Karpas-422 (cell line): Measurements from ENCODE around the gene AIDA. TPM values are rescaled to one million over a fixed set of nuclear protein-coding genes. Genes with fewer than 3 reads are reported as not detected.
"Not testable (repeated sequence)": the region's sequence is repeated elsewhere in the genome, so short reads cannot be mapped to it uniquely, and the experiment has no call there.

Source experiments
- DNase-seq: peaks from one replicate; pipeline ENCODE4 v3.0.0-alpha.2; 2015
- H2AFZ ChIP-seq: fragments of 200-600 bp; sonication (generic); 2 replicates; pipeline ENCODE4 v1.6.1; 2014; ENCODE audit warnings: antibody characterized with exemption, low read length, mixed read lengths
- H3K27ac ChIP-seq: fragments of 200-600 bp; sonication (generic); 2 replicates; pipeline ENCODE4 v1.5.1; 2014; ENCODE audit warnings: mild to moderate bottlenecking, low read length, moderate library complexity
- H3K27me3 ChIP-seq: fragments of 200-600 bp; sonication (generic); 2 replicates; pipeline ENCODE4 v1.6.1; 2014; ENCODE audit warnings: low read length, mixed read lengths
- H3K36me3 ChIP-seq: fragments of 200-600 bp; sonication (generic); 2 replicates; pipeline ENCODE4 v1.6.1; 2014; ENCODE audit warnings: low read length, mixed read lengths; ENCODE audit not compliant: insufficient read depth
- H3K4me1 ChIP-seq: fragments of 200-600 bp; sonication (generic); 2 replicates; pipeline ENCODE4 v1.6.1; 2014; ENCODE audit warnings: mild to moderate bottlenecking, low read length, mixed read lengths
- H3K4me2 ChIP-seq: fragments of 200-600 bp; sonication (generic); 2 replicates; pipeline ENCODE4 v1.6.1; 2014; ENCODE audit warnings: low read length, low read depth, mild to moderate bottlenecking; ENCODE audit not compliant: poor library complexity, severe bottlenecking
- H3K4me3 ChIP-seq: fragments of 200-600 bp; sonication (generic); 2 replicates; pipeline ENCODE4 v1.5.1; 2014; ENCODE audit warnings: mild to moderate bottlenecking, antibody characterized with exemption, low read length, mixed read lengths
- H3K79me2 ChIP-seq: fragments of 200-600 bp; sonication (generic); 2 replicates; pipeline ENCODE4 v1.6.1; 2014; ENCODE audit warnings: mild to moderate bottlenecking, low read length, mixed read lengths
- H3K9ac ChIP-seq: fragments of 200-600 bp; sonication (generic); 2 replicates; pipeline ENCODE4 v1.6.0; 2014; ENCODE audit warnings: low read length
- H3K9me2 ChIP-seq: fragments of 200-600 bp; sonication (generic), shearing (Covaris generic); replicated peaks from 2 replicates; pipeline ENCODE4 v1.6.0; 2014; ENCODE audit warnings: mild to moderate bottlenecking, low read length, moderate library complexity; ENCODE audit not compliant: insufficient read depth
- H3K9me3 ChIP-seq: fragments of 300-700, 200-600 bp; sonication (generic); 2 replicates; pipeline ENCODE4 v1.6.1; 2014; ENCODE audit warnings: low read length, mixed read lengths
- H4K20me1 ChIP-seq: fragments of 200-600 bp; sonication (generic); 2 replicates; pipeline ENCODE4 v1.6.1; 2014; ENCODE audit warnings: mild to moderate bottlenecking, antibody characterized with exemption, low read length, low read depth; ENCODE audit not compliant: insufficient read depth
- total RNA-seq: library from RNA; depleted of rRNA; stranded (reverse); fragments of >200 nt; shearing (Covaris generic); gene quantifications from 2 replicates; pipeline ENCODE4 v1.2.3, GENCODE V29; 2014; ENCODE audit warnings: low replicate concordance

Gene AIDA
- total RNA-seq, 1 experiment from 2014 or later = 26.4 TPM

- H3K9me3 ChIP-seq = no peaks in the 10 kb centered on the region
- no peaks in the 10 kb centered on the region for H3K9me2 ChIP-seq
- H3K27ac ChIP-seq = no peak overlapping the region
- H3K27me3 ChIP-seq = no peaks in the 10 kb centered on the region
- H4K20me1 ChIP-seq = no peaks in the 10 kb centered on the region
- H3K79me2 ChIP-seq = no peaks in the 10 kb centered on the region
- no peak overlapping the region for H3K9ac ChIP-seq
- no peak overlapping the region for H3K4me2 ChIP-seq
- H3K4me3 ChIP-seq = no peak overlapping the region
- no peaks in the 10 kb centered on the region for H3K4me1 ChIP-seq
- DNase-seq = no peak
- no peak overlapping the region for H2AFZ ChIP-seq
- H3K36me3 ChIP-seq = peaks cover 48% of the 10 kb centered on the region
These were observed 42.2 kb downstream of the AIDA start for GRCh38 chr1:222670110-222670509.

- not testable (repeated sequence) for H3K27ac ChIP-seq, H3K4me2 ChIP-seq, H3K9ac ChIP-seq, H3K4me3 ChIP-seq, H3K27me3 ChIP-seq, H3K79me2 ChIP-seq, H3K9me2 ChIP-seq, H3K4me1 ChIP-seq, DNase-seq, H3K9me3 ChIP-seq, H2AFZ ChIP-seq, H4K20me1 ChIP-seq
- peaks cover 47% of the 10 kb centered on the region for H3K36me3 ChIP-seq
These were observed 43.2 kb downstream of the AIDA start for GRCh38 chr1:222669107-222669506.

DNA sequence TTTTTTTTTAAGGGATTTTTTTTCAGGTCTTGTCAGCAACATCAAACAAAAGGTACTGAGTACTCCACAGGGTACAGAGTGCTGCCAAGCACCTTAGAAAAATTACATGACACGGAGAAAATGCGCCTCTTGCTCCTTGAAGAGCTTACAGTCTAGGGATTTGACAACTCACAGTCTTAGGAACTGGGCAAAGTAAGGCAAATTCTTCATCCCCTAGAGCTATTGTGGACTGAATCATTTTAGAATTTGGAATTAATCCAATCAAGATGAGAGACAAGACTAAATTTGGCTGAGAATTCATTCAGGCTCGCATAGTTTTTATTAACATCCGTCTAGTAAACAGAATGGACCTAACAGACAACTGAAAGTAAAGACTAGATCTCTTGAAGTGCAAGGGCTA, 44.1 kb downstream of the AIDA start:
- H2AFZ ChIP-seq, H3K79me2 ChIP-seq, H3K9me3 ChIP-seq, H3K9ac ChIP-seq, H3K27me3 ChIP-seq, H3K4me1 ChIP-seq, H3K9me2 ChIP-seq, H3K4me2 ChIP-seq, H3K4me3 ChIP-seq, H3K27ac ChIP-seq, H4K20me1 ChIP-seq, DNase-seq: not testable (repeated sequence)
- H3K36me3 ChIP-seq = peaks cover 55% of the 10 kb centered on the region

DNA sequence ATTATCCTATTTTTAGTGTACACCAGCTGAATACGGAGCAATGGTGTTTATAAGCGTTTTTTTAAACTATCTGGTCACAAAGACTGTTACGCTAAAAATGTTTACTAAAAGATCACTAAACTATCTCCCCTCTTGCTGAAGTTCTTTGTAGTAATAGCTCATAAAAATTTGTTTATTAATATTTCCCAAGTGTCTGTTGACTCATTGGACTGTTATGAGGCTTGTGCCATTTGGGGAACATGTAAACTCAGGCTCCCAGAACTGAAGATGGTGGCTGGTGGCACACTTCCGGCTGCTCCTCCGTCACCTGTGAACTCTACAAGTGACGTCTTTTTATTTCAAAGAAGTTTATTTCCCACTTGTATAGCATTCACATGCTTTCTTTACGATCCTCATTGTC, 46.3 kb downstream of the AIDA start:
- DNase-seq = no peak
- Histone ChIP-seq H3K27ac (no peak overlapping the region), H3K27me3 (no peaks in the 10 kb centered on the region), H3K4me3 (no peak overlapping the region), H2AFZ (no peak overlapping the region), H3K9me3 (no peaks in the 10 kb centered on the region), H3K4me1 (no peaks in the 10 kb centered on the region), H3K36me3 (peaks cover 61% of the 10 kb centered on the region; the same call in 1 of the 2 replicates), H3K4me2 (no peak overlapping the region), H3K79me2 (no peaks in the 10 kb centered on the region), H4K20me1 (no peaks in the 10 kb centered on the region), H3K9me2 (no peaks in the 10 kb centered on the region), H3K9ac (no peak overlapping the region)

- Histone ChIP-seq H3K27me3 (no peaks in the 10 kb centered on the region), H3K79me2 (no peaks in the 10 kb centered on the region), H3K9me2 (no peaks in the 10 kb centered on the region), H3K9me3 (no peaks in the 10 kb centered on the region), H3K36me3 (peaks cover 85% of the 10 kb centered on the region; the same call in 1 of the 2 replicates), H3K4me1 (no peaks in the 10 kb centered on the region), H3K27ac (no peak overlapping the region), H4K20me1 (no peaks in the 10 kb centered on the region), H2AFZ (no peak overlapping the region), H3K4me3 (no peak overlapping the region), H3K4me2 (no peak overlapping the region), H3K9ac (no peak overlapping the region)
- DNase-seq = no peak
These were observed 48.8 kb downstream of the AIDA start for GRCh38 chr1:222663431-222663934.

DNA sequence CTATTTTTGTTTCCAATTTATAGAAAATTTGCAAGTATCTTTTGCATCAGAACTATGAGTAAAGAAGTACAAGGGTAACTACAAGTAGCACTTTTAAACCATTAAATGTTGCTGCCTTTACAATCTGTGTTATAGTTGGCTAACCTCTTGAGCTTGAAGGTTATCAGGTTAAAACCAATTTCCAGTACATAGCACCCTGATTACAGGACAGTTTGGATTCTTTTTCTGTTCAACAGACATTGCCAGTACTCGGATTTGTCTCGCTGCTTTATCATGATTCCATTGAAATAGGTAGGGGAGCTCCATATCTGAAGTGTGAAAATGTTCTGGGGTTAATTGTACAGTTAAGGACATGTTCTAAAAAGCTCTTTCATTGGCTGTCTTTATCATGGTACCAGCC, 54.4 kb downstream of the AIDA start:
- no peak overlapping the region for H3K27ac ChIP-seq
- peaks cover 12% of the 10 kb centered on the region; the same call in 1 of the 2 replicates for H3K79me2 ChIP-seq
- no peak for DNase-seq
- peaks cover 91% of the 10 kb centered on the region for H3K36me3 ChIP-seq
- no peaks in the 10 kb centered on the region for H3K4me1 ChIP-seq
- H2AFZ ChIP-seq = no peak overlapping the region
- H3K4me2 ChIP-seq = no peak overlapping the region
- no peaks in the 10 kb centered on the region for H4K20me1 ChIP-seq
- no peak overlapping the region for H3K9ac ChIP-seq
- no peaks in the 10 kb centered on the region for H3K27me3 ChIP-seq
- no peak overlapping the region for H3K4me3 ChIP-seq
- H3K9me3 ChIP-seq = no peaks in the 10 kb centered on the region
- H3K9me2 ChIP-seq = no peaks in the 10 kb centered on the region

DNA sequence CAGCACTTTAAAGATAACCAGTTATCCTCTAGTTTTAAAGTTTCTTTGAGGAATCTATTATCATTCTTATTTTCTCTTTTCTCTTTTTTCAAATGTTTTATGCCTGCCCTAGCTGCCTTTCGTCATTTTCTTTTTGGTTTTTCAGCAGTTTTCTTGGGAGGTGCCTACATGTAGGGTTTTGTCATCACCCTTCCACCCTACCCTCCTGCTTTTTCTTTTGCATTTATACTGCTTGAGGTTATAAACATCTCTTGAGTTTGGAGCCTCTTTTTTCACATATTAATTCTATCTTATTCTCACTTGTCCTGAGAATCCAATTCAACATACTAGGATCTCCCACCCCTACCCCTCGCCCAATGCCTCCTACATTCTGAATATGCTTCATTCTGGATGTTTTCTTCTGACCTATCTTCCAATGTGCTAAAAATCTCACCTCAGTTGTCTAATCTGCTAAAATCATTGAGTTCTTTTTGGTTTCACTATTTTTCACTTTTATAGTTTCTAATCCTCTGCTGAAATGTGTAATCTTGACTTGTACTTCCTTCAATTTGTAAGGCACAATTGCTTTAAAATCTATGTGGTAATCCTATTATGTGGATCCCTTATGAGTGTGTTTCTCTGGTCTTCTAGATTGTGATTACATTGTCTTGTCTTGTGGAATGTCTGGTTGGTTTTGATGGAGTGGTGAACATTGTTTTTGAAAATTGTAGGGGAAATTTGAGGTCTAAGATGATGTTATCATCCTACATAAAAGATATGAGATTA, 55.7 kb downstream of the AIDA start:
- Histone ChIP-seq H3K9ac (no peak overlapping the region), H3K4me2 (no peak overlapping the region), H3K36me3 (peaks cover 91% of the 10 kb centered on the region), H3K79me2 (peaks cover 12% of the 10 kb centered on the region; the same call in 1 of the 2 replicates), H3K27ac (no peak overlapping the region), H3K4me1 (no peaks in the 10 kb centered on the region; the same call in 1 of the 2 replicates), H4K20me1 (no peaks in the 10 kb centered on the region), H2AFZ (no peak overlapping the region), H3K4me3 (no peak overlapping the region), H3K9me3 (no peaks in the 10 kb centered on the region), H3K9me2 (no peaks in the 10 kb centered on the region), H3K27me3 (no peaks in the 10 kb centered on the region)
- no peak for DNase-seq

DNA sequence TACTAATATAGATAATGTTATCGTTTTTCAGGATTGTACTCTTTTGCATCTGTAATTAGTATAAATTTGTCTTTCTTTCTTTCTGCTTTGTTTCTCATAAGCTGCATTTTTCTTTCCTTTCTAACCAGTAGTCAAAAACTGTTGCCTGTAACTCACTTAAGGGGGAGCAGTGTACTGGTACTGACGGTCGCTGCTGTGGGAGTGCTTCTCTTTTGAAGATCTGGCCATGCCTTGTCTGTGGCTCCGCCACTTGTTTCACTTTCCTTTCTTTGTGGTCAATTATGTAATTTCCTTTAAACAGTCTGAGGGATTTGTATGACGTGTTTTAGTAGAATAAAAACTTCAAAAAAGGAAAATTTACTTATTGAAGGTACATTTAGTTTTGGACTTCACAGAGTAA, 57.4 kb downstream of the AIDA start:
- Histone ChIP-seq H3K4me1 (no peaks in the 10 kb centered on the region; the same call in 1 of the 2 replicates), H3K4me2 (no peak overlapping the region), H3K9ac (no peak overlapping the region), H3K36me3 (peaks cover 88% of the 10 kb centered on the region), H3K9me2 (no peaks in the 10 kb centered on the region), H3K27ac (no peak overlapping the region), H3K9me3 (no peaks in the 10 kb centered on the region), H3K79me2 (peaks cover 12% of the 10 kb centered on the region; the same call in 1 of the 2 replicates), H4K20me1 (no peaks in the 10 kb centered on the region), H3K27me3 (no peaks in the 10 kb centered on the region), H2AFZ (no peak overlapping the region), H3K4me3 (no peak overlapping the region)
- DNase-seq = no peak
